Lower lobe of right lung (tissue), 2 donors: ENCODE results near the gene NPAS2. TPM values are rescaled to one million over a fixed set of nuclear protein-coding genes. Genes with fewer than 3 reads are reported as not detected.
A peak's percentile ranks its signal among the peaks of the same experiment; 100 is the strongest.

Source experiments
- ATAC-seq, 2 donors: fragments of 200-7000 bp; cut with Tn5 transposase; one replicate each; pipeline ENCODE4 v1.9.1; 2020 to 2022; ENCODE audit warnings: mild to moderate bottlenecking in 2 of 2, moderate library complexity in 2 of 2
- DNase-seq: peaks from one replicate; pipeline ENCODE4 v3.0.0-alpha.2; 2020
- H3K27ac ChIP-seq: fragments of 200-600 bp; one replicate; pipeline ENCODE4 v1.8.0; 2022
- H3K27me3 ChIP-seq: fragments of 200-600 bp; one replicate; pipeline ENCODE4 v1.8.0; 2022; ENCODE audit warnings: low read depth
- H3K36me3 ChIP-seq: fragments of 200-600 bp; one replicate; pipeline ENCODE4 v1.8.0; 2022; ENCODE audit warnings: mild to moderate bottlenecking
- H3K4me1 ChIP-seq: fragments of 200-600 bp; one replicate; pipeline ENCODE4 v1.8.0; 2022
- H3K4me3 ChIP-seq: fragments of 200-600 bp; one replicate; pipeline ENCODE4 v1.8.0; 2022; ENCODE audit warnings: mild to moderate bottlenecking
- H3K9me3 ChIP-seq: fragments of 200-600 bp; one replicate; pipeline ENCODE4 v1.8.0; 2022
- CTCF ChIP-seq: fragments of 200-600 bp; IDR thresholded peaks from one replicate; pipeline ENCODE4 v1.8.0; 2022; ENCODE audit warnings: antibody characterized with exemption, mild to moderate bottlenecking
- intact Hi-C: fragments of 100-400 bp; cut with DNase I; formaldehyde crosslinking; loops from one replicate; pipeline ENCODE4 v1.11.0; 2022
- total RNA-seq: library from RNA; stranded (reverse); fragmentation: NEBNext Ultra II Directional; extraction: Animal tissue kit (Norgen Biotek cat#: 25700); gene quantifications from one replicate; pipeline ENCODE4 v1.2.1, GENCODE V29; 2021
- donor health status: DM: no; HTN: yes; CAD: no; lungs with severe emphysema.

Gene NPAS2
- total RNA-seq, 1 donor from 2014 or later, result 10.1 TPM

DNA sequence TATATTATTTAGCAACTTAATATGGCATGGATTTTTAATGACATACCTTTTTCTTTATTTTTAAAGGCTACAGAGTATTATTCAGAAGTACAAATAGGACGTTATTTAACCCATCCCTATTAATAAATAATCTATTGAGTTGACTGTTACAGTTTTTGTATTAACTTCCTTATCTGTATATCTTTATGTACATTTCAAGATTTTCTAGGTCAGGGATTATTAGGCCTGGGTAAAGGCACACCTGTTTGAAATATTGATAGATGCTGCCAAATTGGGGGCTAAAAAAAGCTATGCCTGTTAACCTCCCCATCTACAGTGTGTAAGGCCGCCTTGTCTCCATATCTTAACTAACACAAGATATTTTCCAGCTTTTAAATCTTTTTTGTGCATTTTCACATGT lies 6.6 kb downstream of the NPAS2 start:
- H3K9me3 ChIP-seq, result no peaks in the 10 kb centered on the region
- H3K27ac ChIP-seq, result no peak overlapping the region
- TF ChIP-seq CTCF, result no peak
- H3K4me3 ChIP-seq, result no peak overlapping the region
- no peak for ATAC-seq
- no peak for DNase-seq
- intact Hi-C loops, result no loop called here
- H3K27me3 ChIP-seq, result no peaks in the 10 kb centered on the region
- H3K36me3 ChIP-seq, result no peaks in the 10 kb centered on the region
- no peaks in the 10 kb centered on the region for H3K4me1 ChIP-seq

DNA sequence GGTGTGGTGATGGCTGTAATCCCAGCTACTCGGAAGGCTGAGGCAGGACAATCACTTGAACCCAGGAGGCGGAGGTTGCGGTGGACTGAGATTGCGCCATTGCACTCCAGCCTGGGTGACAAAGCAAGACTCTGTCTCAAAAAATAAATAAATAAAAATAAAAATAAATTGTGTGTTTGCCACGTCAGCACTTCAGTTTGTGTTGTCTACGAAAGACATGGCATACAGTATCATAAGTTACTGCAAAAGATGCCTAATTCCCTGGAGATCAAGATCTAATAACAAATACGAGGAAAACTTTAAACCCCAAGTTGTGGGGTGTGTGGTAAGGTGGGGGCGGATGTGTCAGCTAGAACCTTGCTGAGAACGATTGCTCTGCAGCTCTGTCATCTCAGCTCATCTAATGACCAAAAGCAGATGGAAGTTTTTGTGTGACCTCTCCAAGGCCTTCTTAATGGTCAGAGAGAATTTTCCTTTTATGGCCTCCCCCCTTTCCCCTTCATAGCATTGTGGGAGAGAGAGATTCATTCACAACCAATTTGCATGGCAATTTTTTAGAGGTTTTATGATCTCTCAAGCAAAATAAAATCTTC lies 11.3 kb downstream of the NPAS2 start:
- no peak for DNase-seq
- no peak for ATAC-seq
- no peak for TF ChIP-seq CTCF
- intact Hi-C loops, result no loop called here
- Histone ChIP-seq H3K27me3 (no peaks in the 10 kb centered on the region), H3K4me1 (peaks cover 13% of the 10 kb centered on the region), H3K36me3 (no peaks in the 10 kb centered on the region), H3K9me3 (no peaks in the 10 kb centered on the region), H3K4me3 (no peak overlapping the region), H3K27ac (no peak overlapping the region)

DNA sequence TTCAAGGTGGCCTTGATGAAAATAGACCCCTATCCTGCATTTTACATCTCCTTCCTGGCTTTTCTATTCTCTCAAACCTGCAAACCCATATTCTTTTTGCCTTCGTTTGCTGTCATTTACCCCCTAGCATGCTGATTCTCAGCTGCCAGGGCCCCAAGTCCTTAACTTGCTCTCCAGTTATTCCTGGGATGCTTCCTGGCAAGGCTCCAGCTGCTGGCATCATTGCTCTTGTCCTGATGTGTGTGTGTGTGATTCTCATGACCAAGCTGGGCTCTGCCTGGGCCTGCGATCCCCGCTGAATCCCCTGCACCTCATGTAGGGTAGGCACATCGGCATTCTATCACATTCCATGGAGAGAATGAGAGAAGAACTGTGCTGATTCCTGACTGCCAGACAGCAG lies 11.9 kb downstream of the NPAS2 start:
- no peak for ATAC-seq
- no peaks in the 10 kb centered on the region for H3K9me3 ChIP-seq
- no peak overlapping the region for H3K4me3 ChIP-seq
- H3K36me3 ChIP-seq, result no peaks in the 10 kb centered on the region
- H3K4me1 ChIP-seq, result peaks cover 13% of the 10 kb centered on the region
- TF ChIP-seq CTCF, result no peak
- H3K27me3 ChIP-seq, result no peaks in the 10 kb centered on the region
- no peak for DNase-seq
- no peak overlapping the region for H3K27ac ChIP-seq
- intact Hi-C loops, result no loop called here

- Histone ChIP-seq H3K36me3 (no peaks in the 10 kb centered on the region), H3K4me1 (peaks cover 13% of the 10 kb centered on the region), H3K27me3 (no peaks in the 10 kb centered on the region), H3K4me3 (no peak overlapping the region), H3K9me3 (no peaks in the 10 kb centered on the region), H3K27ac (no peak overlapping the region)
- intact Hi-C loops, result no loop called here
- no peak for TF ChIP-seq CTCF
- DNase-seq, result no peak
- ATAC-seq, result peak; percentile 59 to 62
Measured at GRCh38 chr2:100832885-100833284, 12.9 kb downstream of the NPAS2 start.

DNA sequence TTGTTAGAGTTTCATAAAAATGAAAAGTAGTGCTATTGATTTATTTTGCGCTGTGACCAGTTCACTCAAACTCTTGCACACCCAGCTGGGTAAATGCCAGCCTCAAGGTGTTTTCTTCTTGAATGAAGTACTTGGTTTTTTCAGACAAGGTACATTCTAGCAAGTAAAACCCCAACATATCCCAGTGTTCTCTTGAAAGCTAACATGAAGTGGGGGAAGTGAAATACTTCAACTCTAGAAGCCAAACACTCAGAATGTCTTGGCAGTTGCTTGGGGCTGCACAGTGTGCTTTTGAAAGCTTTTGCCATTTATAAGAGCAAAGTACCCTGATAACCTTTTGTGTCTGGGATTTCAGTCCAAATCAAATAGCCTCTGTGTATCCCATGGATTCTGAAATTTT lies 13.4 kb downstream of the NPAS2 start:
- no peaks in the 10 kb centered on the region for H3K9me3 ChIP-seq
- DNase-seq, result no peak
- peaks cover 13% of the 10 kb centered on the region for H3K4me1 ChIP-seq
- no peaks in the 10 kb centered on the region for H3K36me3 ChIP-seq
- no peak overlapping the region for H3K4me3 ChIP-seq
- TF ChIP-seq CTCF, result no peak
- ATAC-seq, result peak; percentile 91 to 97
- H3K27me3 ChIP-seq, result no peaks in the 10 kb centered on the region
- intact Hi-C loops, result no loop called here
- H3K27ac ChIP-seq, result no peak overlapping the region
